Endothelial cell of umbilical vein (primary cell): ENCODE data around the gene NRP2. TPM values are rescaled to one million over a fixed set of nuclear protein-coding genes. Genes with fewer than 3 reads are reported as not detected.

Experiments
- BruUV-seq: library from RNA; stranded (reverse); fragments of 400-500 nt; replicated peaks from 2 replicates; lab custom pipeline; 2021; lab: Mats Ljungman, UMichigan
- CTCF ChIA-PET: fragments of 300-600, 350-600 bp; sonication (Branson Sonifier 250); formaldehyde crosslinking; loops from one replicate; lab custom pipeline; 2021; ENCODE audit warnings: antibody characterized with exemption, inconsistent platforms; lab: Charles Lee
- POLR2A ChIA-PET: fragments of 300-600, 350-600 bp; sonication (Branson Sonifier 250); formaldehyde crosslinking; loops from one replicate; lab custom pipeline; 2021; ENCODE audit warnings: antibody characterized with exemption, inconsistent platforms; lab: Charles Lee
- DNase-seq: peaks from one replicate; pipeline ENCODE4 v3.0.0-alpha.2; 2011; ENCODE audit warnings: low read depth, low spot score
- FAIRE-seq: peaks from 2 replicates; lab custom pipeline; 2011; peaks lifted over from hg19 to GRCh38; lab: Jason Lieb, UNC
- H2AFZ ChIP-seq: 2 replicates; pipeline ENCODE4 v1.6.0; 2012; ENCODE audit warnings: low read depth, low read length, control low read depth, inconsistent platforms
- H3K27ac ChIP-seq: 2 replicates; pipeline ENCODE4 v1.5.1; 2011; ENCODE audit warnings: low read depth, mild to moderate bottlenecking, control low read depth, low read length, moderate library complexity; ENCODE audit not compliant: insufficient read depth
- H3K27me3 ChIP-seq, 2 experiments: 2 replicates each; pipeline versions ENCODE4 v1.6.0 to v1.6.1; 2011; ENCODE audit warnings: low read length in 2 of 2, mixed read lengths in 1 of 2; ENCODE audit not compliant: control insufficient read depth in 2 of 2, insufficient read depth in 2 of 2
- H3K36me3 ChIP-seq, 2 experiments: 2 replicates in 1 of 2; 3 replicates in 1 of 2; pipeline ENCODE4 v1.5.1; 2011; ENCODE audit warnings: low read length in 2 of 2, mild to moderate bottlenecking in 1 of 2, moderate library complexity in 1 of 2; ENCODE audit not compliant: control insufficient read depth in 2 of 2, insufficient read depth in 2 of 2; ENCODE audit errors: extremely low read depth in 1 of 2
- H3K4me1 ChIP-seq: 3 replicates; pipeline ENCODE4 v1.5.1; 2011; ENCODE audit warnings: mild to moderate bottlenecking, low read length; ENCODE audit not compliant: control insufficient read depth, insufficient read depth; ENCODE audit errors: extremely low read depth
- H3K4me2 ChIP-seq: 2 replicates; pipeline ENCODE4 v1.6.1; 2011; ENCODE audit warnings: low read length, control low read depth, mixed read lengths; ENCODE audit not compliant: insufficient read depth
- H3K4me3 ChIP-seq, 3 experiments: fragments of 200-600 bp in 1 of 3; sonication (generic), shearing (Covaris generic) in 1 of 3; replicated peaks in 1 of 3; 2 replicates each; pipeline ENCODE4 v1.5.1; 2011 to 2016; ENCODE audit warnings: control low read depth in 3 of 3, low read length in 3 of 3, mild to moderate bottlenecking in 2 of 3, inconsistent platforms in 1 of 3, low read depth in 1 of 3, moderate library complexity in 1 of 3; ENCODE audit not compliant: insufficient read depth in 1 of 3
- H3K79me2 ChIP-seq: 2 replicates; pipeline ENCODE4 v1.6.0; 2012; ENCODE audit warnings: low read length, inconsistent platforms; ENCODE audit not compliant: control insufficient read depth, insufficient read depth
- H3K9ac ChIP-seq: replicated peaks from 2 replicates; pipeline ENCODE3; 2011; ENCODE audit warnings: low read length, control low read depth; ENCODE audit not compliant: insufficient read depth; ENCODE audit errors: extremely low read depth
- H3K9me1 ChIP-seq: replicated peaks from 3 replicates; pipeline ENCODE4 v1.6.0; 2011; ENCODE audit warnings: mild to moderate bottlenecking, low read length; ENCODE audit not compliant: control insufficient read depth, insufficient read depth; ENCODE audit errors: extremely low read depth
- H3K9me3 ChIP-seq: replicated peaks from 2 replicates; pipeline ENCODE4 v1.5.1; 2012; ENCODE audit warnings: low read length, inconsistent platforms; ENCODE audit not compliant: control insufficient read depth, insufficient read depth
- H4K20me1 ChIP-seq: replicated peaks from 2 replicates; pipeline ENCODE3; 2011; ENCODE audit warnings: mild to moderate bottlenecking, low read length; ENCODE audit not compliant: control insufficient read depth, insufficient read depth; ENCODE audit errors: extremely low read depth
- EZH2 ChIP-seq: IDR thresholded peaks from 2 replicates; pipeline ENCODE4 v1.6.1; 2012; ENCODE audit warnings: borderline replicate concordance, low read depth, mild to moderate bottlenecking, moderate library complexity, low read length, inconsistent platforms; ENCODE audit not compliant: severe bottlenecking
- FOS ChIP-seq: IDR thresholded peaks from 2 replicates; pipeline ENCODE4 v1.6.1; 2011; ENCODE audit warnings: mild to moderate bottlenecking, low read length, moderate library complexity, borderline replicate concordance; ENCODE audit not compliant: insufficient read depth
- GATA2 ChIP-seq: IDR thresholded peaks from 2 replicates; pipeline ENCODE4 v1.7.0; 2011; ENCODE audit warnings: low read depth, mild to moderate bottlenecking, moderate library complexity, mixed read lengths, low read length; ENCODE audit not compliant: insufficient read length, insufficient read depth
- JUN ChIP-seq: IDR thresholded peaks from 2 replicates; pipeline ENCODE4 v1.6.1; 2011; ENCODE audit warnings: borderline replicate concordance, low read depth; ENCODE audit not compliant: insufficient read length, insufficient read depth
- MYC ChIP-seq: IDR thresholded peaks from one replicate; pipeline ENCODE4 v1.6.1; 2011; ENCODE audit warnings: mild to moderate bottlenecking, low read depth, low read length
- POLR2A ChIP-seq: IDR thresholded peaks from 2 replicates; pipeline ENCODE4 v1.6.1; 2012; ENCODE audit warnings: low read depth, mild to moderate bottlenecking, control low read depth, low read length
- POLR2AphosphoS5 ChIP-seq: IDR thresholded peaks from 2 replicates; pipeline ENCODE4 v1.6.1; 2012; ENCODE audit warnings: low read depth, mild to moderate bottlenecking, control low read depth, low read length, moderate library complexity; ENCODE audit not compliant: insufficient read depth
- dilution Hi-C: fragments of 300-500 bp; cut with MboI; formaldehyde crosslinking; loops from one replicate; pipeline ENCODE4 v1.15.0; 2019; ENCODE audit warnings: low sequenced_read_pairs; ENCODE audit not compliant: extremely low pct_ligation_motif_present
- intact Hi-C: fragments of 100-400 bp; cut with micrococcal nuclease; formaldehyde crosslinking; loops from one replicate; pipeline ENCODE4 v1.10.0; 2022
- polyA plus RNA-seq, 4 experiments: library from polyadenylated mRNA; depleted of rRNA in 3 of 4; stranded (reverse) in 3 of 4; unstranded in 1 of 4; fragments of >200 nt; gene quantifications; 2 replicates each; pipeline versions ENCODE4 v1.2.1 to v1.2.3, GENCODE V29; 2011 to 2012; ENCODE audit warnings: missing spikeins in 1 of 4
- total RNA-seq: library from RNA; stranded (reverse); gene quantifications from 2 replicates; pipeline ENCODE4 v1.2.3, GENCODE V29; 2021
- TF ChIP-seq, protein P1 (sequence below), 2 donors: IDR thresholded peaks; 1 replicate in 1 of 2; 2 replicates in 1 of 2; pipeline ENCODE4 v1.5.1; 2011; ENCODE audit warnings: low read length in 2 of 2, mild to moderate bottlenecking in 2 of 2, moderate library complexity in 2 of 2, control low read depth in 1 of 2, inconsistent platforms in 1 of 2, low read depth in 1 of 2; ENCODE audit not compliant: insufficient read depth in 1 of 2; ENCODE audit errors: extremely low read depth in 1 of 2
- TF ChIP-seq, protein P2 (sequence below): IDR thresholded peaks from 2 replicates; pipeline ENCODE4 v1.6.1; 2011; ENCODE audit not compliant: insufficient read depth, insufficient read length

NRP2 gene
- total and polyA plus RNA-seq, 2 donors (not counting 3 experiments of a cell fraction or from before 2014, with no cell fraction given) = 160 to 240 TPM

DNA sequence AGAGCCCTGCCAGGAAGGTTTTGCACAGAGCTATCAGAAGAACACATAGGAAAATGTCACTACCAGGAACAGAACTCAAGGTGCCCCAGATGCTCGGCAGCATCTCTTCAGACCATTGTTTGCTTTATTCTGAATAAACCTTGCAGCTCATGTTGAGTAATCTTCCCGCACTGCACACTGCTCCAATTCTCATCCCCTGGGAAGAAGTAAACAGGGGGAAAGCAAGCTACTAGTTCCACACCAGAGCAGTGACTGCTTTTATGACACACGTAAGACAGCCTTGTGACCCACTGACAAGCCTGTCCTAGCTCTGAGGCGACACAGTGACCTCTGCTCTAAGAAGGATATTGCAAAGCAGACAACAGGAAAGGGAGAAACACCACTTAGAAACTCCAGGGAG, 44.2 kb downstream of the NRP2 start:
- no peaks in the 10 kb centered on the region for H3K79me2 ChIP-seq
- no peak for FAIRE-seq
- CTCF ChIA-PET = interaction anchor here (1.0 to 1.5 kb wide), 2 partner anchors 15 to 199 kb away, joined by 3 to 8 read pairs; no protein-coding TSS in a partner anchor

DNA sequence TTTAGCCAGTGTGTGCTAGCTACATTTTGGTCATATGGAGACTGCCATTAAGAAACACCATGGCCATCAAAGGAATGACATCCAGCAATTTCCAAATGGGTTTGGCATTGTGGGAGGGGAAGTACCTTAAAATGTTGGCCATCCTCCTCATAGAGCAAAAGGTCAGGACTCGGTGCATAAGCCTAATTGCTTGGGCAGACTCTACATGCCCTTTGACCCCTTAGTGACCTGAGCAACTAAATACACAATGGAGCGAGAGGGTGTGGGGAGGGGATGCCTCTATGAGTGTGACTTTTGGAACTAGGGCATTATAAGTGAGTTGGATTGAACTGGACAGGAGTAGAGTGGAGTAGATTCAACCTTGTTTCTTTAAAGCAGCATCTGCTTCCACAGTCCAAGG, 44.9 kb downstream of the NRP2 start:
- Histone ChIP-seq H3K27me3 (no peaks in the 10 kb centered on the region), H3K9ac (no peak overlapping the region), H2AFZ (no peak overlapping the region), H3K9me1 (no peaks in the 10 kb centered on the region), H3K4me1 (no peaks in the 10 kb centered on the region), H3K4me2 (no peak overlapping the region), H3K36me3 (peaks cover 30 to 81% of the 10 kb centered on the region in 2 experiments), H3K9me3 (no peaks in the 10 kb centered on the region), H4K20me1 (no peaks in the 10 kb centered on the region), H3K4me3 (no peak overlapping the region), H3K79me2 (no peaks in the 10 kb centered on the region), H3K27ac (no peak overlapping the region)
- ChIA-PET POLR2A (no interaction called here), CTCF (interaction anchor here (1.0 kb wide), 1 partner anchor 15 kb away, joined by 3 read pairs; no protein-coding TSS in a partner anchor)
- dilution Hi-C loops (no loop called here), intact Hi-C loops (no loop called here)
- FAIRE-seq (no peak), DNase-seq (no peak)
- TF ChIP-seq, protein P1, sequence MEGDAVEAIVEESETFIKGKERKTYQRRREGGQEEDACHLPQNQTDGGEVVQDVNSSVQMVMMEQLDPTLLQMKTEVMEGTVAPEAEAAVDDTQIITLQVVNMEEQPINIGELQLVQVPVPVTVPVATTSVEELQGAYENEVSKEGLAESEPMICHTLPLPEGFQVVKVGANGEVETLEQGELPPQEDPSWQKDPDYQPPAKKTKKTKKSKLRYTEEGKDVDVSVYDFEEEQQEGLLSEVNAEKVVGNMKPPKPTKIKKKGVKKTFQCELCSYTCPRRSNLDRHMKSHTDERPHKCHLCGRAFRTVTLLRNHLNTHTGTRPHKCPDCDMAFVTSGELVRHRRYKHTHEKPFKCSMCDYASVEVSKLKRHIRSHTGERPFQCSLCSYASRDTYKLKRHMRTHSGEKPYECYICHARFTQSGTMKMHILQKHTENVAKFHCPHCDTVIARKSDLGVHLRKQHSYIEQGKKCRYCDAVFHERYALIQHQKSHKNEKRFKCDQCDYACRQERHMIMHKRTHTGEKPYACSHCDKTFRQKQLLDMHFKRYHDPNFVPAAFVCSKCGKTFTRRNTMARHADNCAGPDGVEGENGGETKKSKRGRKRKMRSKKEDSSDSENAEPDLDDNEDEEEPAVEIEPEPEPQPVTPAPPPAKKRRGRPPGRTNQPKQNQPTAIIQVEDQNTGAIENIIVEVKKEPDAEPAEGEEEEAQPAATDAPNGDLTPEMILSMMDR (IDR thresholded peaks at IDR 0.05; ENCODE audit: extremely low read depth in 1 of 2, insufficient read depth in 1 of 2, low read depth in 1 of 2, low read length in 2 of 2) = no peak
- no peak for TF ChIP-seq JUN
- TF ChIP-seq MYC = no peak
- no peak for TF ChIP-seq POLR2AphosphoS5
- TF ChIP-seq POLR2A = no peak
- no peak for TF ChIP-seq GATA2
- no peak for TF ChIP-seq EZH2
- TF ChIP-seq FOS = no peak
- TF ChIP-seq, protein P2, sequence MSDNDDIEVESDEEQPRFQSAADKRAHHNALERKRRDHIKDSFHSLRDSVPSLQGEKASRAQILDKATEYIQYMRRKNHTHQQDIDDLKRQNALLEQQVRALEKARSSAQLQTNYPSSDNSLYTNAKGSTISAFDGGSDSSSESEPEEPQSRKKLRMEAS = no peak
- BruUV-seq = no TSS peak

More for the DNA sequence above, 44.2 kb downstream of the NRP2 start:
- Histone ChIP-seq H3K27me3 (no peaks in the 10 kb centered on the region), H4K20me1 (no peaks in the 10 kb centered on the region), H3K36me3 (peaks cover 28 to 81% of the 10 kb centered on the region in 2 experiments), H3K4me3 (no peak overlapping the region), H3K9ac (no peak overlapping the region), H3K9me3 (no peaks in the 10 kb centered on the region), H3K27ac (no peak overlapping the region), H3K9me1 (no peaks in the 10 kb centered on the region), H3K4me1 (no peaks in the 10 kb centered on the region), H2AFZ (no peak overlapping the region), H3K4me2 (no peak overlapping the region)
- no peak for DNase-seq
- dilution Hi-C loops = no loop called here
- POLR2A ChIA-PET = no interaction called here
- no TSS peak for BruUV-seq
- TF ChIP-seq JUN (no peak), POLR2A (no peak)
- intact Hi-C loops = no loop called here
